Stimulated activated CD8-positive, alpha-beta memory T cell treated with anti-CD3 and anti-CD28 coated beads, Interleukin-4, amount 100 ng/mL, for 24 hours (primary cell): ENCODE results near the gene MARCKSL1.
"Not testable (repeated sequence)": the region's sequence is repeated elsewhere in the genome, so short reads cannot be mapped to it uniquely, and the experiment has no call there.

Source experiments
- DNase-seq: peaks from one replicate; pipeline ENCODE4 v3.0.0-alpha.2; 2020; ENCODE audit warnings: low read depth

Gene MARCKSL1

GRCh38 chr1:32289256-32289655 is 46.8 kb downstream of the MARCKSL1 start:
- DNase-seq = no peak

DNA sequence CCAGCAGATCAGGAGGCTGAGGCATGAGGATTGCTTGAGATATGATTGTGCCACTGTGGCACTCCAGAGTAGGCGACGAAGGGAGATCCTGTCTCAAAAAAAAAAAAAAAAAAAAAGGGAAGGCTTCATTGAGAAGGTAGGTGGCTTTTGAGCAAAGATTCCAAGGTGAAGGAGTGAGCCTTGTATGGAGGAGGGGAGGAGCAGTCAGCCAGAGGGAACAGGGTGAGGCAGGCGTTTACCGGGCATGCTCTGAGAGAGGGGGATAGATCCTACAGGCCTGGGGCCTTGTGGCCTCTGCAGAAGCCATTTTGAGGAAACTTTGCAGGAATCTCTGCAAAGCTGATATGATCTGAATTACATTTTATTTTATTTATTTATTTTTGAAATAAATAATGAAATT is 49.3 kb downstream of the MARCKSL1 start:
- DNase-seq = no peak

DNA sequence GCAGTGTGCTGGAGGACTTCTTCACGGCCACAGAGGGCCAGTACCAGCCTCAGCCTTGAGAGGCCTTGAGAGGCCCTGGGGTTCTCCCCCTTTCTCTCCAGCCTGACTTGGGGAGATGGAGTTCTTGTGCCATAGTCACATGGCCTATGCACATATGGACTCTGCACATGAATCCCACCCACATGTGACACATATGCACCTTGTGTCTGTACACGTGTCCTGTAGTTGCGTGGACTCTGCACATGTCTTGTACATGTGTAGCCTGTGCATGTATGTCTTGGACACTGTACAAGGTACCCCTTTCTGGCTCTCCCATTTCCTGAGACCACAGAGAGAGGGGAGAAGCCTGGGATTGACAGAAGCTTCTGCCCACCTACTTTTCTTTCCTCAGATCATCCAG is 50.4 kb downstream of the MARCKSL1 start:
- no peak for DNase-seq

DNA sequence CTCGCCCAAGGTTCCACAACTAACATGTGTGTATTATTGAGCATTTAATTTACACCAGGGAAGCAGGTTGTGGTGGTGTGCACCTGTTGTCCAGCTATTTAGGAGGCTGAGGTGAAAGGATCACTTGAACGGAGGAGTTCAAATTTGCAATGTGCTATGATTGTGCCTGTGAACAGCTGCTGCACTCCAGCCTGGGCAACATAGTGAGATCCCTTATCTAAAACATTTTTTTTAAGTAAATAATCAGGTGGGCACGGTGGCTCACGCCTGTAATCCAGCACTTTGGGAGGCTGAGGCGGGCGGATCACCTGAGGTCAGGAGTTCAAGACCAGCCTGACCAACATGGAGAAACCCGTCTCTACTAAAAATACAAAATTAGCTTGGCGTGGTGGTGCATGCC is 51.3 kb downstream of the MARCKSL1 start:
- not testable (repeated sequence) for DNase-seq
